Neural progenitor cell (in vitro differentiated cells): ENCODE results near the gene DSE. TPM values are rescaled to one million over a fixed set of nuclear protein-coding genes. Genes with fewer than 3 reads are reported as not detected.

Source experiments
- DNase-seq: peaks from one replicate; pipeline ENCODE4 v3.0.0-alpha.2; 2016; ENCODE audit warnings: low spot score
- H2AFZ ChIP-seq: fragments of 200-600 bp; sonication (generic); replicated peaks from 2 replicates; pipeline ENCODE4 v1.6.1; 2016; ENCODE audit warnings: antibody characterized with exemption
- H3F3A ChIP-seq: fragments of 200-600 bp; sonication (generic); 2 replicates; pipeline ENCODE4 v1.6.1; 2016; ENCODE audit warnings: antibody characterized with exemption, low read depth
- H3K27ac ChIP-seq: fragments of 200-600 bp; sonication (generic); 2 replicates; pipeline ENCODE4 v1.5.1; 2016; ENCODE audit warnings: mild to moderate bottlenecking
- H3K27me3 ChIP-seq: fragments of 200-600 bp; sonication (generic); 2 replicates; pipeline ENCODE4 v1.6.1; 2016; ENCODE audit warnings: mild to moderate bottlenecking, moderate library complexity
- H3K36me3 ChIP-seq: fragments of 200-600 bp; sonication (generic); 2 replicates; pipeline ENCODE4 v1.5.1; 2016
- H3K4me1 ChIP-seq: fragments of 200-600 bp; sonication (generic); 2 replicates; pipeline ENCODE4 v1.6.1; 2016; ENCODE audit warnings: mixed run types
- H3K4me2 ChIP-seq: fragments of 200-600 bp; sonication (generic); 2 replicates; pipeline ENCODE4 v1.6.1; 2016
- H3K4me3 ChIP-seq: fragments of 200-600 bp; sonication (generic); 2 replicates; pipeline ENCODE4 v1.5.1; 2016
- H3K79me2 ChIP-seq: fragments of 200-600 bp; sonication (generic); 2 replicates; pipeline ENCODE4 v1.6.1; 2016; ENCODE audit warnings: low read depth
- H3K9ac ChIP-seq: fragments of 200-600 bp; sonication (generic); 2 replicates; pipeline ENCODE4 v1.6.1; 2016
- H3K9me3 ChIP-seq: fragments of 200-600 bp; sonication (generic); 2 replicates; pipeline ENCODE4 v1.5.1; 2016; ENCODE audit warnings: low read depth
- H4K20me1 ChIP-seq: fragments of 200-600 bp; sonication (generic); 2 replicates; pipeline ENCODE4 v1.6.1; 2016; ENCODE audit warnings: low read depth
- H3K27ac Mint-ChIP-seq: 3 replicates; pipeline ENCODE4 v1.8.0; 2021; ENCODE audit warnings: mixed read lengths
- H3K27me3 Mint-ChIP-seq: 2 replicates; pipeline ENCODE4 v1.8.0; 2022; ENCODE audit warnings: low read depth, mild to moderate bottlenecking, inconsistent platforms, moderate library complexity, mixed read lengths; ENCODE audit not compliant: insufficient read depth
- H3K36me3 Mint-ChIP-seq: 3 replicates; pipeline ENCODE4 v1.8.0; 2021; ENCODE audit warnings: mixed read lengths
- H3K4me1 Mint-ChIP-seq: 3 replicates; pipeline ENCODE4 v1.8.0; 2021; ENCODE audit warnings: mixed read lengths
- H3K4me3 Mint-ChIP-seq: 3 replicates; pipeline ENCODE4 v1.8.0; 2021; ENCODE audit warnings: mild to moderate bottlenecking, moderate library complexity, mixed read lengths
- H3K9me3 Mint-ChIP-seq: 3 replicates; pipeline ENCODE4 v1.8.0; 2020; ENCODE audit warnings: mixed read lengths
- CTCF ChIP-seq: fragments of 200-600 bp; sonication (generic); IDR thresholded peaks from 2 replicates; pipeline ENCODE4 v1.5.1; 2017; ENCODE audit warnings: antibody characterized with exemption, mild to moderate bottlenecking
- EZH2 ChIP-seq: fragments of 200-600 bp; sonication (generic); IDR thresholded peaks from 2 replicates; pipeline ENCODE4 v1.6.1; 2017; ENCODE audit warnings: antibody characterized with exemption, mild to moderate bottlenecking, moderate library complexity
- EZH2phosphoT487 ChIP-seq: fragments of 200-600 bp; sonication (generic); IDR thresholded peaks from 2 replicates; pipeline ENCODE4 v1.6.1; 2017; ENCODE audit warnings: antibody characterized with exemption
- total RNA-seq: library from RNA; depleted of rRNA; stranded (reverse); fragments of >200 nt; gene quantifications from 2 replicates; pipeline ENCODE4 v1.2.3, GENCODE V29; 2015; ENCODE audit warnings: low replicate concordance

Gene DSE
- total RNA-seq, 1 donor from 2014 or later: 43.7 TPM

- Mint-ChIP-seq H3K9me3 (no peaks in the 10 kb centered on the region), H3K27me3 (peaks cover 3% of the 10 kb centered on the region), H3K36me3 (peaks cover 19% of the 10 kb centered on the region), H3K4me1 (peaks cover 36% of the 10 kb centered on the region), H3K27ac (no peak overlapping the region), H3K4me3 (no peak overlapping the region)
- DNase-seq: no peak
- H3K4me2 ChIP-seq: no peak overlapping the region
- H3K9ac ChIP-seq: no peak overlapping the region
- H3K79me2 ChIP-seq: no peaks in the 10 kb centered on the region
- no peaks in the 10 kb centered on the region for H3K9me3 ChIP-seq
- H3K27me3 ChIP-seq: no peaks in the 10 kb centered on the region
- H3K4me1 ChIP-seq: peaks cover 12% of the 10 kb centered on the region
- H3K36me3 ChIP-seq: no peaks in the 10 kb centered on the region
- H3K4me3 ChIP-seq: no peak overlapping the region
- no peak for TF ChIP-seq EZH2
- H3F3A ChIP-seq: peaks cover 8% of the 10 kb centered on the region
- H2AFZ ChIP-seq: no peak overlapping the region
- peaks cover 8% of the 10 kb centered on the region for H4K20me1 ChIP-seq
- no peak overlapping the region for H3K27ac ChIP-seq
Measured at GRCh38 chr6:116413357-116413756, 42.6 kb downstream of the DSE start.

DNA sequence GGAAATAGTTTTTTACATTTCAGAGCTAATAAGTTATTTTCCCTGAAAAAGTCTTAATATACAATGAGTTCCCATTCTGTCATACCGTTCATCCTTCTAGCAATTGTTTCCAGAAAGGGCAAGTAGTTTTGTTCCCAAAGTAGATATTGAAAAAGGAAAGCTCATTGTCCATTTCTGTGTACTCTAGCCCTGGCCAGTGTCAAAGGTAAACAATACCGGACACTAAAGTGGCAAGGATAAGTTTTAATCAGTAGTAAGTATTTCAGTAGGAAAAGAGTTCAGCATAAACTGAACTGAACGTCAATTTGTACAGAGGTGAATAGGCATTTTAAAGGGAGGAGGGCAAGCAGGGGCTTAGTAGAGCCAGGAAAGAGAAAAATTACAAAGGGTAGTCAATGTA, 46.9 kb downstream of the DSE start:
- Histone ChIP-seq H3K27ac (no peak overlapping the region), H3K4me1 (peaks cover 12% of the 10 kb centered on the region), H3K79me2 (no peaks in the 10 kb centered on the region), H4K20me1 (peaks cover 8% of the 10 kb centered on the region), H3K9ac (no peak overlapping the region), H3K9me3 (no peaks in the 10 kb centered on the region), H3K36me3 (no peaks in the 10 kb centered on the region), H3F3A (peaks cover 8% of the 10 kb centered on the region), H3K4me2 (no peak overlapping the region), H2AFZ (no peak overlapping the region), H3K27me3 (no peaks in the 10 kb centered on the region), H3K4me3 (no peak overlapping the region)
- no peak for DNase-seq
- Mint-ChIP-seq H3K36me3 (peaks cover 16% of the 10 kb centered on the region), H3K27ac (no peak overlapping the region), H3K4me3 (no peak overlapping the region), H3K9me3 (no peaks in the 10 kb centered on the region), H3K4me1 (peaks cover 15% of the 10 kb centered on the region), H3K27me3 (peaks cover 5% of the 10 kb centered on the region)
- TF ChIP-seq EZH2phosphoT487: no peak
- TF ChIP-seq EZH2: no peak
- no peak for TF ChIP-seq CTCF

DNA sequence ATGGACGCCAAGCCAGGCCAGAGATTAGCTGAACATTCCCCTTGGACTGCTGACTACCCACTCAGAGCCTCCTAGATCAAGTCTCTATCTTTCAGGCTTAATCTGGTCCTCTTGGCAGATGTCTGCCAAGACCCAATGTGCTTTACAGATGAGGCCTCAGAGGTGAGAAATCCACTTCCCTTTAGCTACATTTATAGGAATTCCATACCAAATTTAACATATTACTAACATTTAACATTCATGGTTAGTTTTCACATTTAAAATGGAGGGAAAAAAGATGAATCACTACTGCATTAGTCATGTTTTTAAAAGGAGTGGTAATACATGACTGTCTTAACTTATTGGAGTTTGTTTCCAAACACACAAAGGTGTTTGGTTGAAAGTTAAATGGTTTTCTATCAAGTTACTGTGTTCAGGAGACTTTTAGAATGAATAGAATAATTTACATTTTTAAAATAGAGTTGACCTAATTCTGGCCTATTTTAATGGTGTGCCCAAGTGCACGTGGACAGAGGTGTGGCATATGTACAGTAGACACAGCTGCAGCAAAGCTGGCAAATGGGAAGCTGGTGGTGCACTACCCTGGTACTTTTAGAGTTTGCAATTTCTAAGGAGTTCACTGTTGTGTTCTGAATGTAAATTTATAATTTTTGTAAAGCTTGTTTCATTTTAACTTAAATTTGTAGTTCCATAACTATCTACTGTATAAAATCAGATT, 48.5 kb downstream of the DSE start:
- Mint-ChIP-seq H3K36me3 (peaks cover 13% of the 10 kb centered on the region), H3K27me3 (peaks cover 5% of the 10 kb centered on the region), H3K4me1 (peaks cover 12% of the 10 kb centered on the region), H3K9me3 (no peaks in the 10 kb centered on the region), H3K4me3 (no peak overlapping the region), H3K27ac (no peak overlapping the region)
- Histone ChIP-seq H3K27me3 (no peaks in the 10 kb centered on the region), H3K4me2 (no peak overlapping the region), H2AFZ (no peak overlapping the region), H3K9me3 (no peaks in the 10 kb centered on the region), H3K27ac (no peak overlapping the region), H3K9ac (no peak overlapping the region), H3K4me3 (no peak overlapping the region), H3F3A (peaks cover 8% of the 10 kb centered on the region), H3K36me3 (no peaks in the 10 kb centered on the region), H3K79me2 (no peaks in the 10 kb centered on the region), H3K4me1 (peaks cover 12% of the 10 kb centered on the region), H4K20me1 (peaks cover 8% of the 10 kb centered on the region)
- no peak for DNase-seq
- no peak for TF ChIP-seq EZH2phosphoT487
- TF ChIP-seq CTCF: no peak
- TF ChIP-seq EZH2: no peak

- TF ChIP-seq EZH2: no peak
- TF ChIP-seq EZH2phosphoT487: no peak
- TF ChIP-seq CTCF: no peak
- H2AFZ ChIP-seq: no peak overlapping the region
- Mint-ChIP-seq H3K4me1 (peaks cover 7% of the 10 kb centered on the region), H3K27me3 (peaks cover 3% of the 10 kb centered on the region), H3K36me3 (peaks cover 7% of the 10 kb centered on the region), H3K9me3 (no peaks in the 10 kb centered on the region), H3K4me3 (no peak overlapping the region), H3K27ac (no peak overlapping the region)
- no peaks in the 10 kb centered on the region for H3K9me3 ChIP-seq
- no peak for DNase-seq
- peaks cover 5% of the 10 kb centered on the region for H4K20me1 ChIP-seq
- peaks cover 6% of the 10 kb centered on the region for H3F3A ChIP-seq
- no peak overlapping the region for H3K4me2 ChIP-seq
- no peaks in the 10 kb centered on the region for H3K79me2 ChIP-seq
- no peaks in the 10 kb centered on the region for H3K36me3 ChIP-seq
- H3K27me3 ChIP-seq: no peaks in the 10 kb centered on the region
- H3K27ac ChIP-seq: no peak overlapping the region
- no peak overlapping the region for H3K4me3 ChIP-seq
- H3K9ac ChIP-seq: no peak overlapping the region
- peaks cover 6% of the 10 kb centered on the region for H3K4me1 ChIP-seq
Measured at GRCh38 chr6:116420341-116420740, 49.6 kb downstream of the DSE start.
